IMR-90 (cell line): Measurements from ENCODE around the gene CELSR2. TPM values are rescaled to one million over a fixed set of nuclear protein-coding genes. Genes with fewer than 3 reads are reported as not detected.

Experiments used
- MAZ ChIP-seq: IDR thresholded peaks from 2 replicates; pipeline ENCODE4 v1.6.1; 2012; ENCODE audit warnings: low read depth, mild to moderate bottlenecking, low read length, improper control_type of control experiment, moderate library complexity, borderline replicate concordance
- MXI1 ChIP-seq: IDR thresholded peaks from 2 replicates; pipeline ENCODE4 v1.6.1; 2012; ENCODE audit warnings: low read depth, mild to moderate bottlenecking, low read length, moderate library complexity, borderline replicate concordance
- RCOR1 ChIP-seq: IDR thresholded peaks from 2 replicates; pipeline ENCODE4 v1.6.1; 2012; ENCODE audit warnings: mild to moderate bottlenecking, low read length, improper control_type of control experiment; ENCODE audit not compliant: insufficient replicate concordance
- polyA plus RNA-seq, 3 experiments: library from polyadenylated mRNA; depleted of rRNA; stranded (reverse); fragments of >200 nt; gene quantifications; 2 replicates each; pipeline ENCODE4 v1.2.3, GENCODE V29; 2012; ENCODE audit warnings: low replicate concordance in 1 of 3
- total RNA-seq: library from RNA; depleted of rRNA; stranded (reverse); fragments of >200 nt; gene quantifications from 2 replicates; pipeline ENCODE4 v1.2.3, GENCODE V29; 2012
- TF ChIP-seq, protein P1 (sequence below): conservative IDR thresholded peaks from 2 replicates; pipeline ENCODE4 v1.5.1; 2012; ENCODE audit warnings: mild to moderate bottlenecking, low read depth, low read length, improper control_type of control experiment

CELSR2 gene
- total and polyA plus RNA-seq, 2 of the 4 experiments (the other 2 are of a cell fraction) = 1.3 to 5.3 TPM

DNA sequence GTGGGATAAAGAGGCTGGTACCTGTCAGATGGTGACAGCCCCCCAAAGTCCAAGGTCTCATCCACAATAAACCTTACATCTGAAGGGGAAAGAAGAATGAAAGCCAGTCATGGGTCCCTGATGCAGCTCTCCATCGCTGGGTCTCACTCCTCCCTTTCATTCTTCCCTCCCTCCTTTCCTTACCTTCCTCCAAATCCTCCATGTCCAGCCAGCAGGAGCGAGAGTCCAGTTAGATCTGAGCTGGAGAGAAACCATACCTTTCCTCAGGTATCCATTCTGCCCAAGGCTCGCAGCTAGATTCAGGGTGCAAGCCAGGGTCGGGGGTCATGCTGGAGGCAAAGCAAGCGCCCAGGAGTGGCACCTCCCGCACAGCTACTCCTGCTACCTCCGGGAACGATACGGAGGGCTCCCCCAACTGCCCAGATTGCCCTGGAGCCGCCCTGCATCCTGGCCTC is 33.2 kb downstream of the CELSR2 start (continued):
- TF ChIP-seq, protein P1, sequence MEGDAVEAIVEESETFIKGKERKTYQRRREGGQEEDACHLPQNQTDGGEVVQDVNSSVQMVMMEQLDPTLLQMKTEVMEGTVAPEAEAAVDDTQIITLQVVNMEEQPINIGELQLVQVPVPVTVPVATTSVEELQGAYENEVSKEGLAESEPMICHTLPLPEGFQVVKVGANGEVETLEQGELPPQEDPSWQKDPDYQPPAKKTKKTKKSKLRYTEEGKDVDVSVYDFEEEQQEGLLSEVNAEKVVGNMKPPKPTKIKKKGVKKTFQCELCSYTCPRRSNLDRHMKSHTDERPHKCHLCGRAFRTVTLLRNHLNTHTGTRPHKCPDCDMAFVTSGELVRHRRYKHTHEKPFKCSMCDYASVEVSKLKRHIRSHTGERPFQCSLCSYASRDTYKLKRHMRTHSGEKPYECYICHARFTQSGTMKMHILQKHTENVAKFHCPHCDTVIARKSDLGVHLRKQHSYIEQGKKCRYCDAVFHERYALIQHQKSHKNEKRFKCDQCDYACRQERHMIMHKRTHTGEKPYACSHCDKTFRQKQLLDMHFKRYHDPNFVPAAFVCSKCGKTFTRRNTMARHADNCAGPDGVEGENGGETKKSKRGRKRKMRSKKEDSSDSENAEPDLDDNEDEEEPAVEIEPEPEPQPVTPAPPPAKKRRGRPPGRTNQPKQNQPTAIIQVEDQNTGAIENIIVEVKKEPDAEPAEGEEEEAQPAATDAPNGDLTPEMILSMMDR = no peak
- TF ChIP-seq MXI1 (no peak), MAZ (no peak), RCOR1 (no peak)
